Transverse colon (tissue), 4 donors: ENCODE results near the gene MVB12A. TPM values are rescaled to one million over a fixed set of nuclear protein-coding genes. Genes with fewer than 3 reads are reported as not detected.

Experiments used
- DNase-seq: peaks from one replicate; pipeline ENCODE4 v3.0.0-alpha.2; 2019
- H3K27ac ChIP-seq, 4 donors: fragments of 200-600 bp; sonication (generic); 2 replicates each; pipeline ENCODE4 v1.5.1; 2016 to 2018; ENCODE audit warnings: inconsistent platforms in 4 of 4
- H3K27me3 ChIP-seq: fragments of 200-600 bp; sonication (generic); 2 replicates; pipeline ENCODE4 v1.5.1; 2017; ENCODE audit warnings: inconsistent platforms
- H3K36me3 ChIP-seq, 4 donors: fragments of 200-600 bp; sonication (generic); 2 replicates each; pipeline ENCODE4 v1.5.1; 2017 to 2019; ENCODE audit warnings: inconsistent platforms in 4 of 4
- H3K4me1 ChIP-seq, 4 donors: fragments of 200-600 bp; sonication (generic); 2 replicates each; pipeline ENCODE4 v1.5.1; 2017 to 2020; ENCODE audit warnings: inconsistent platforms in 4 of 4
- H3K4me3 ChIP-seq, 4 donors: fragments of 200-600 bp; sonication (generic); 1 replicate in 1 of 4; 2 replicates in 3 of 4; pipeline versions ENCODE4 v1.5.1 to v1.6.1; 2017 to 2019; ENCODE audit warnings: inconsistent platforms in 4 of 4
- H3K9me3 ChIP-seq, 2 donors: fragments of 200-600 bp; sonication (generic); 2 replicates each; pipeline ENCODE4 v1.5.1; 2017 to 2019; ENCODE audit warnings: inconsistent platforms in 2 of 2
- EP300 ChIP-seq: sonication (generic); formaldehyde crosslinking; IDR thresholded peaks from one replicate; pipeline ENCODE4 v1.6.1; 2017; ENCODE audit warnings: antibody characterized with exemption, low read depth
- POLR2A ChIP-seq: fragments of 450-650 bp; IDR thresholded peaks from one replicate; pipeline ENCODE4 v1.6.1; 2016; ENCODE audit warnings: antibody characterized with exemption, mild to moderate bottlenecking, moderate library complexity
- POLR2AphosphoS5 ChIP-seq, 3 donors: sonication (generic); formaldehyde crosslinking; IDR thresholded peaks; one replicate each; pipeline ENCODE4 v1.6.1; 2016; ENCODE audit warnings: antibody characterized with exemption in 3 of 3
- WGBS, 2 donors: methylation state at CpG; one replicate each; pipeline ENCODE4 v1.1.5; 2018; ENCODE audit warnings: low coverage in 1 of 2; 5-methylcytosine and 5-hydroxymethylcytosine counted together
- in situ Hi-C, 4 donors: fragments of 200-750 bp; cut with MboI; loops; one replicate each; pipeline versions ENCODE4 v1.15.0 to v1.15.1; 2017; ENCODE audit warnings: low sequenced_read_pairs in 3 of 4, low pct_ligation_motif_present in 1 of 4, low pct_unique_long_range_greater_than_20kb in 1 of 4
- intact Hi-C: fragments of 100-400 bp; cut with DNase I; formaldehyde crosslinking; loops from one replicate; pipeline ENCODE4 v1.15.1; 2023; ENCODE audit warnings: low total_unique reads
- total RNA-seq, 4 donors: library from RNA; depleted of rRNA; stranded (reverse); fragments of >200 nt; gene quantifications; one replicate each; pipeline ENCODE4 v1.1.0, GENCODE V29; 2016
- TF ChIP-seq, protein P1 (sequence below), 5 experiments: fragments of 200-600 bp in 3 of 5; fragments of 450-650 bp in 2 of 5; sonication (generic) in 3 of 5; IDR thresholded peaks; 1 replicate in 2 of 5; 2 replicates in 3 of 5; pipeline ENCODE4 v1.5.1; 2016 to 2017; ENCODE audit warnings: antibody characterized with exemption in 5 of 5, inconsistent platforms in 3 of 5, mild to moderate bottlenecking in 2 of 5, moderate library complexity in 1 of 5

Gene MVB12A
- total RNA-seq, 4 donors from 2014 or later, result 22.9 to 84.2 (median 83.1) TPM

DNA sequence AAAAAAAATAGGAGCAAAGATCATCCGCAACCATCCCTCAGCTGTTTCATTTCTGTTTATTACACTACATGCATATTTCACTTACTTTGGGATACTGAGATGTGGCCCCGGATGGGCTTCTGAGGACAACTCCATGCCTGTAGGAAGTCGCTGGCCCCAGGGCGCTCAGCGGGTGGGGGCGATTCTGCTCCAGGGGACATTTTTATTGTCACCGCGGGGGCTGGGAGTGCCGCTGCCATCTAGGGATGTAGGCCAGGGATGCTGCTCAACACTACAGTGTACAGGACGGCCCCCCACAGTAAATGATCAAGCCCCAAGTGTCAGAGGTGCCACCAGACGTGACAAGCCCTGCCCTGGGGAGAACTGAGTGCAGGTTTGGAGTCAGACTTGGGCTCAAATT, 8.0 kb upstream of the MVB12A start:
- in situ Hi-C loops, result no loop called here
- no peak for DNase-seq
- Histone ChIP-seq H3K4me1 (peaks cover 0 to 27% (median 6%) of the 10 kb centered on the region in 4 donors), H3K36me3 (no peaks in the 10 kb centered on the region), H3K4me3 (no peak overlapping the region), H3K27me3 (no peaks in the 10 kb centered on the region), H3K9me3 (no peaks in the 10 kb centered on the region), H3K27ac (peak overlapping the region in 2 of 4 donors; percentile 29 to 77)
- 60 to 87% methylated on average over 1 to 11 of the region's 11 CpGs for WGBS, 2 donors
- intact Hi-C loops, result no loop called here
- TF ChIP-seq POLR2A (no peak), EP300 (no peak), POLR2AphosphoS5 (IDR thresholded peaks at IDR 0.05) (no peak)
- TF ChIP-seq, protein P1, sequence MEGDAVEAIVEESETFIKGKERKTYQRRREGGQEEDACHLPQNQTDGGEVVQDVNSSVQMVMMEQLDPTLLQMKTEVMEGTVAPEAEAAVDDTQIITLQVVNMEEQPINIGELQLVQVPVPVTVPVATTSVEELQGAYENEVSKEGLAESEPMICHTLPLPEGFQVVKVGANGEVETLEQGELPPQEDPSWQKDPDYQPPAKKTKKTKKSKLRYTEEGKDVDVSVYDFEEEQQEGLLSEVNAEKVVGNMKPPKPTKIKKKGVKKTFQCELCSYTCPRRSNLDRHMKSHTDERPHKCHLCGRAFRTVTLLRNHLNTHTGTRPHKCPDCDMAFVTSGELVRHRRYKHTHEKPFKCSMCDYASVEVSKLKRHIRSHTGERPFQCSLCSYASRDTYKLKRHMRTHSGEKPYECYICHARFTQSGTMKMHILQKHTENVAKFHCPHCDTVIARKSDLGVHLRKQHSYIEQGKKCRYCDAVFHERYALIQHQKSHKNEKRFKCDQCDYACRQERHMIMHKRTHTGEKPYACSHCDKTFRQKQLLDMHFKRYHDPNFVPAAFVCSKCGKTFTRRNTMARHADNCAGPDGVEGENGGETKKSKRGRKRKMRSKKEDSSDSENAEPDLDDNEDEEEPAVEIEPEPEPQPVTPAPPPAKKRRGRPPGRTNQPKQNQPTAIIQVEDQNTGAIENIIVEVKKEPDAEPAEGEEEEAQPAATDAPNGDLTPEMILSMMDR (IDR thresholded peaks at IDR 0.05), result no peak

DNA sequence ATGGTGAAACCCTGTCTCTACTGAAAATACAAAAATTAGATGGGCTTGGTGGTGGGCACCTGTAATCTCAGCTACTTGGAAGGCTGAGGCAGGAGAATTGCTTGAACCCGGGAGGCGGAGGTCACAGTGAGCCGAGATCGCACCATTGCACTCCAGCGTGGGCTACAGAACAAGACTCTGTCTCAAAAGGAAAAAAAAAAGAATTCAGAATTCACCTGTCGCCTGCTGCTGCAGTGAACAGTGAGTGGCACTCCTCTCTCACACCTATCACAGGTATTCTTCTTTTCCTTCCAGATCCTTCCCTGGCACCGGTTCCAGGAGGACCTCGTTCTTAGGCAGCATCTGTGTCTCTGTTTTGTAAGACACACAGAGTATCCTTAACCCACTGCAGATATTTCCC, 5.8 kb upstream of the MVB12A start:
- no peak overlapping the region for H3K4me3 ChIP-seq
- WGBS, 2 donors, result 80 to 94% methylated on average over 1 to 8 of the region's 8 CpGs
- H3K27ac ChIP-seq, result no peak overlapping the region
- H3K4me1 ChIP-seq, result peaks cover 0 to 21% (median 6%) of the 10 kb centered on the region in 4 donors
- H3K27me3 ChIP-seq, result no peaks in the 10 kb centered on the region
- intact Hi-C loops, result no loop called here
- TF ChIP-seq POLR2A (no peak), POLR2AphosphoS5 (IDR thresholded peaks at IDR 0.05) (no peak), EP300 (no peak)
- TF ChIP-seq, protein P1 (IDR thresholded peaks at IDR 0.05), result no peak
- H3K36me3 ChIP-seq, result no peaks in the 10 kb centered on the region
- no peaks in the 10 kb centered on the region for H3K9me3 ChIP-seq
- no peak for DNase-seq
- in situ Hi-C loops, result no loop called here

DNA sequence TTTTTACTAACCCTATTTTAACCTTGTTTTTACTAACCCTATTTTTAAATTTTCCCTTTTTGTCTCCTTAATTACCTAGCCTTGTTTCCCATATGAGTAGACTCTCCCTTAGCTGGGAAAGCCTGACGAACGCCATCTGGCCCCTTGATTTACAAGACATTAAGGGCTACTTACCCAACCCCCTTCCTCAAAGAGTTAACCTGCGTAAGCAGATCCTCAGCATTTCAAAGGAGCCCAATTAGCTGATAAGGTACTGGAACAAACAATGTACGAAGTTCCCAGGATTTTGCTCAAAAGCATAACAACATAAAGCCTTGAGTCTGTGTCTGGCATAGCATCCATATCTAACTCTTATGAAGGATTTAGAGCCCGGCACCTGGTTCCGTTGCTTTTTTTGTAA, 4.7 kb upstream of the MVB12A start:
- Histone ChIP-seq H3K36me3 (no peaks in the 10 kb centered on the region), H3K4me3 (no peak overlapping the region), H3K27ac (no peak overlapping the region), H3K4me1 (peaks cover 0 to 23% (median 8%) of the 10 kb centered on the region in 4 donors), H3K9me3 (no peaks in the 10 kb centered on the region), H3K27me3 (no peaks in the 10 kb centered on the region)
- 72 to 84% methylated on average over 6 of the region's 6 CpGs for WGBS, 2 donors
- intact Hi-C loops (no loop called here), in situ Hi-C loops (no loop called here)
- DNase-seq, result no peak
- no peak for TF ChIP-seq EP300
- no peak for TF ChIP-seq POLR2AphosphoS5 (IDR thresholded peaks at IDR 0.05)
- TF ChIP-seq, protein P1 (IDR thresholded peaks at IDR 0.05), result no peak
- TF ChIP-seq POLR2A, result no peak

DNA sequence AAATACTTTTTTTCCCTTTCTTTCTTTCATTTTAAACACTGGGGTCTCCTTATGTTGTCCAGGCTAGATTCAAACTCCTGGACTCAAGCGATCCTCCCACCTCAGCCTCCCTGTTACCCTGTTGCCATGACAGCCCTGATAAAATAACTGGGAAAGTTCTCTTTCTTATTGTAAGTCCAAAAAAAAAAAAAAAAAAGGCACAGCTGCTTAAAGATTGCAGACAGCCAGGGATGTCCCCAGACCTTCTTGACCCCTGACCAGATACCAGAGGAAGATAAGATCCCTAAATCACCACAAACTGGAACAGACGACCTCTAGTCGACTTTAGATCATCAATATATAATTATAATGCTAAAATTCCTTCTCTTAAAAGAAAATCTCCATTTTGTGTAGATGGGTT, 1.1 kb upstream of the MVB12A start:
- TF ChIP-seq EP300, result no peak
- TF ChIP-seq, protein P1 (IDR thresholded peaks at IDR 0.05), result no peak
- no peak for TF ChIP-seq POLR2AphosphoS5 (IDR thresholded peaks at IDR 0.05)
- TF ChIP-seq POLR2A, result no peak
- no peaks in the 10 kb centered on the region for H3K27me3 ChIP-seq
- peak overlapping the region in 2 of 4 donors; percentile 78 to 87 for H3K4me3 ChIP-seq
- in situ Hi-C loops (no loop called here), intact Hi-C loops (no loop called here)
- DNase-seq, result no peak
- H3K4me1 ChIP-seq, result peaks cover 0 to 12% (median 11%) of the 10 kb centered on the region in 4 donors
- WGBS, 2 donors, result 57 to 61% methylated on average over 3 of the region's 3 CpGs
- peak overlapping the region in 1 of 4 donors; percentile 92 for H3K27ac ChIP-seq
- no peaks in the 10 kb centered on the region for H3K36me3 ChIP-seq
- H3K9me3 ChIP-seq, result no peaks in the 10 kb centered on the region
